Measurements from ENCODE around the gene MSRB2.

GRCh38 chr10:23067939-23068775 lies 27.2 kb upstream of the MSRB2 start:
- TF ChIP-seq SUZ12 (IDR thresholded peaks at IDR 0.05) (no peak), HDGF (IDR thresholded peaks at IDR 0.05; ENCODE audit: borderline replicate concordance) (no peak), FOXA1 (IDR thresholded peaks at IDR 0.05) (no peak), SP1 (IDR thresholded peaks at IDR 0.05) (no peak), ZNF384 (IDR thresholded peaks at IDR 0.05) (no peak), BHLHE40 (IDR thresholded peaks at IDR 0.05; ENCODE audit: borderline replicate concordance) (no peak), NFRKB (IDR thresholded peaks at IDR 0.05) (no peak), FOXM1 (IDR thresholded peaks at IDR 0.05; ENCODE audit: borderline replicate concordance) (no peak), L3MBTL2 (conservative IDR thresholded peaks at IDR 0.05) (no peak), TARDBP (IDR thresholded peaks at IDR 0.05) (no peak), ELF4 (IDR thresholded peaks at IDR 0.05) (no peak)
